GM19395 (cell line): ENCODE data around the gene ACTN3.
"Not testable (repeated sequence)": the region's sequence is repeated elsewhere in the genome, so short reads cannot be mapped to it uniquely, and the experiment has no call there.

Experiments used
- ATAC-seq: cut with Tn5 transposase; IDR thresholded peaks from one replicate; pipeline ENCODE4 v1.9.1; 2021; ENCODE audit warnings: mild to moderate bottlenecking, moderate library complexity; ENCODE audit not compliant: unreplicated experiment

ACTN3 gene

DNA sequence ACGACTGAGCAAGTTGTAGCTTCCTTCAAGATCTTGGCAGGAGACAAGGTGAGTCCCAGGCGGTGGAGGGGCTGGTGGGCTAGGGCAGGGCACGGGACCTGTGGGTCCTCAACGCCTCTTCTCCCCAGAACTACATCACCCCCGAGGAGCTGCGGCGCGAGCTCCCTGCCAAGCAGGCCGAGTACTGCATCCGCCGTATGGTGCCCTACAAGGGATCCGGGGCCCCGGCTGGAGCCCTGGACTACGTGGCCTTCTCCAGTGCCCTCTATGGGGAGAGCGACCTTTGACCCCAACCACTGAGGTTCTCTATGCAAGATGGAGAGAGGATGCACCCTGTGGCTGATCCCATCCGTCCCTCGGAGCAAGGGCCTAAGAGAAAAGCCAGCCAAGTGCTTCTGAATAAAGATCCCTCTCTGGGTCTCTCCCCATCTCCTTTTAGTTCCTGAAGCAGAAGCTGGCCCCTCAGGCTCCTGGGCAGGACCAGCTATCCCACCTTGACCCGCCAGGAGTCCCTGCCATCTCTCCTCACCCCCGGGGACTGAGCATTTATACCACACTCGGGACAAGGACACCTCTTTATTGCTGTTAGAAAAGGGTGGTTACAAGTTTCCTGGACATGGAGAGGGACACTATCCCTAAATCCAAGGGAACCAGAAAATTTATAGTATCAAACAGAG is 16.3 kb downstream of the ACTN3 start:
- no peak for ATAC-seq

DNA sequence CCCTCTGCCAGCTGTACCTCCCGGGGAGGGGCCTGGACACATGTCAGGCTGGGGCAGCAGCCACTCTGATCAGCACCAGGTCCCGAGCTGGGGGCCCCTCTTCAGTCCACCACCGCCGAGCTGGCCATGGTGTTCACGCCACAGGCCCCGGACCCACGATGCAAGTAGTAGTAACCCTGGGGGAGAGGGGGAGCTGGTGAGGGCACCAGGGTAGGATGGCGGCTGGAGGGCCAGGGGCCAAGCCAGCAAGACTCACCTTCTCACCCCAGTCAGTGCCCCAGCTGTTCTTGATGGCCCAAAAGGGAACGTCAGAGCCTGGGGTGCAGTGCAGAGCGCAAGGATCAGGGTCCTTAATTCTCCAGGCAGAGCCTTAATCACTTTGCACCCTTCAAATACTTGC is 17.1 kb downstream of the ACTN3 start:
- no peak for ATAC-seq

DNA sequence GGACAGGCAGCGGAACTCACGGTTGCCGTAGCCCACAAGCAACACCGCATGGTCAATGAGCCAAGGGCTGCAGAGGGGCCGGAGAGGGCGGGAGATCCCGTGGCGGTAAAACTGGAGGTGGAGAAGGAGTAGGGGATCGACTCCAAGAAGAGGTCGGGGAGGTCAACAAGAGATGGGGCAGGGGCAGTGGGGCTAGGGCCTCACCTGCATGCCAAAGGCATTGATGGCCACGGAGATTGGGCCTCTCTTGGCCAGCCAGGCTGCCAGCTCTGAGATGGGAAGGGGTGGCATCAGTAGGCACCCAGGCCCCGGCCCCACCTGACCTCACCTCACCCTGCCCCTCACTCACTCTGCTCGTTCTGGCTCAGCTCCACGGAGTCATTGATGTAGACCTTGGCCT is 17.8 kb downstream of the ACTN3 start:
- ATAC-seq = no peak

DNA sequence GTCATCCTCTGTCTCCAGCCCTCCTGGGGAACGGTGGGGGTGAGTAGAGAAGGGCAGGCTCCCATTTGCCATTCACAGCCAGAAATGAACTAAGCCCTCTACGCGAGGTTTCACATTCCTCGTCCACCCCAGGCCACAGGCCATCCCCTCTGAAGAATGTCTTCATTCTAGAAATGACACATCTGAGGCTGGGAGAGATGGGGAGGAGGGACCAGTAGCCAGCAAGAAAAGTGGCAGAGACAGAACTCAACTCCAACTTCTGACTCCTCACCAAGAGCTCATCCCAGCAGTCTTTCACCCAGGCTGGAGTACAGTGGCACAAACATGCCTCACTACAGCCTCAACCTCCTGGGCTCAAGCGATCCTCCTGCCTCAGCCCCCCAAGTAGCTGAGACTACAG is 18.3 kb downstream of the ACTN3 start:
- ATAC-seq = no peak

DNA sequence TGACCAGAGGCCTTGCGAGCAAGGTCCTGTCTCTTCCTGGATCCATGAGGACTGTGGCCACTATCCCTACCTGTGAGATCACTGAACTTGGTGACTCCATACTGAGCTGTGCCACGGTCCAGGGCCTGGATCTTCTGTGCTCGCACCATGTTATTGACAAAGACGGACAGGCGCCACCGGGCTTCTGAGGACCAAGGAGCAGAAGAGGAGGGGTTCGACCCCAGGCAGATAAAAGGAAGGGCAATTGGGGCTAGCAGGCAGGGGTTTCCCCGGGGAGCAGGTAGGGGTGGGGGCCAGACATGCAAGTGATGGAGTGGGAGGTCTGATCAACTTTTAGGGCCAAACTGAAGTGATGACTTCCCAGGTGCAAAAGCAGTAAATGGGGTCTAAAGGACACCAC is 19.5 kb downstream of the ACTN3 start:
- no peak for ATAC-seq

DNA sequence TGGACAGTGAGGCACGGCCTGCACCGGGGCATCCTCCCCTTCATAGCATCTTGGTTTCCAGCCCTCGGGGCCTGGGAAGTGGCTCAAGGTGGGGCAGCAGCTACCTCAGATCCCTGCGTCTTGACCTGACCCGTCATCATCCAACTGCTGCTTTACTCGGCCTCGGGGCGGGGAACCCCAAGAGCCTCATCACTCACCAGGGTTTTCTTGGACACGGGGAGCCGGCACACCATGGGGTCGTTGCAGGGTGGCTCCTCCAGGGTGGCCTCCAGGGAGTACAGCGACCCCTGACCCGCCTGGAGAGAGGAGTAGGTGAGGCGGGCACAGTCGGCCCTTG is 21.1 kb downstream of the ACTN3 start:
- no peak for ATAC-seq

DNA sequence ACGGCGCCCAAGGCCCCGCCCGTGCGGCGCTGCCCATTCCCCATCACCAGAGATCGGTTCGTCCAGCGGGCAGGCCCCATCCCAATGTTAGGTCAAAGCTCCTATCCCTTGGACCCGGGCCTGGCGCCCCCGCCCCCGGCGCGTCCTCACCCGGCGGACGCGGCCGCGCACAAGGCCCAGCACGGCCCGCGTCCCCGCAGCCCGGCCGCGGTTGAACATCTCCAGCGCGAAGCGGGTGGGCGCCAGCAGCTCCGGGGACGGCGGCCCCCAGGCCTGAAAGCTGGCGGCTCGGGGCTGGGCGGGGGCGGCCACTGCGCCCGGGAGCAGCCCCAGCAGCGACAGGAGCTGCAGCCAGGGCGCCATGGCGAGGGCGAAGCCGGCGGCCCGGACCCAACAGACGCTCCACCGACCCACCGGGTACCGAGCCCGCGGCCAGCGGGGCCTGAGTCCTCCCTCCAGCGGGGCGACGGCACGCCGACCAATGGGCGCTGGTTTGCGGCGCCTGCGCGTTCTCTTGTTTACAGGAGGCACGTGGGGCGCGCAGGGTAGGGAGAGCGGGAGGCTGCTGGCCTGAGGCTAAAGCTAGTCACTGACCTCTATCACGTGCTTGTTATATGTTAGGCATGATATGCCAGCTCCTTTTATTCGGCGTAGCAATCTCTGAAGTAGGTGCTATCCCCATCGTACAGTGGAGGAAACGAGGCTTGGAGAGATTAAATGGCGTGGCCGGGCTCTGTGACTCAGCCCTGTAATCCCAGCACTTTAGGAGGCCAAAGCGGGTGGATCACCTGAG is 21.6 kb downstream of the ACTN3 start, which contains the start of gene CTSF:
Gene CTSF, minus strand, starts transcription at position 483 of the 793 bp plus-strand sequence. Its CDS starts 120 bp downstream, at position 363.
- no peak for ATAC-seq

DNA sequence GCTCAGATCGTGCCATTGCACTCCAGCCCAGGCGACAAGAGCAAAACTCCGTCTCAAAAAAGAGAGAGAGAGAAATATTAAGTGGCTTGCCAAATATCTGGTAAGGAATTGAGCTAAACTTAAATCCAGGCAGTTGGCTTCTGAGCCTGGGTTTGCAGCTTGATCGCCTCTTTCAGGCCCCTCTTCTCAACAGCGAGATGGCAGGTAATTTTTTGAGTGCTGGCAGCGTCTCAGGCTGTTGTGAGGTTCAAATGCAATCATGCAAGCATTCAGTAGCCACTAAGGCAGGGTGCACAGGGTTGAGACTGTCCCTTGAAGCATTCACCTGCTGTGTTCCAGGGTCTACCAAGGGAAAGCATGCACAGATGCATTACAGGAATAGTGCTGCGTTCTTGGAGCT is 22.4 kb downstream of the ACTN3 start:
- no peak for ATAC-seq

DNA sequence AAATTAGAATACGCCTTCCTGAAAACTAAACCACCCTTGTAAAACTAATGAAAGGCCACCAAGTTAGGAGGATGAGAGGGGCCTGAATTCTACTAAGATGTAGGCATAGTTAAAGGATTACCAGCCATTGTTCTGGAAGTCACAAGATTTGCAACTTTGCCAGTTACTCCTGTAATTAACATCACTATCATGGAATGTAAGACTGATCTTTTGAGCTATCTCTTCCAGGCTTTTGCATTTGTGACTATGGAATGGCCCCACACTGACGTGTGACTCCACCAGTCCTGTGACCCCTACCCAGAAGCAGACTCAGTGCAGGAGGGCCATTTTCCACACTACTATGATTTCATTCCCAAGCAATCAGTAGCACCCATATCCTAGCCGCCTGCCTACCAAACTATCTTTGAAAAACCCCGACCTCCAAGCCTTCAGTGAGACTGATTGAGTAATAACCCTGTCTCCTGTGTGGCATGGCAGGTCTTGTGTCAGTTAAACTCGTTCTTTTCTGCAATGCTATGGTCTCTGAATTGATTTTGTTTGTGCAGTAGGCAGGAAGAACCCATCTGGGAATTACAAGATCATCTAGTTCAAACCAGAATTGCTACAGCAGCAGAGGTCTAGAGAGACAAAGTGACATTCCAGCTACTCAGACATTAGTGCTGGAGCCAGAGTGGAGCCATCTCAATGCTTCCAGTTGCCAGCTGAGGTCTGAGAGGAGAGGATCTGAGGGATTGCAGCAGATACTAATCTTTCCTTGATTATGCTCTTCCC is 23.6 kb downstream of the ACTN3 start:
- no peak for ATAC-seq

DNA sequence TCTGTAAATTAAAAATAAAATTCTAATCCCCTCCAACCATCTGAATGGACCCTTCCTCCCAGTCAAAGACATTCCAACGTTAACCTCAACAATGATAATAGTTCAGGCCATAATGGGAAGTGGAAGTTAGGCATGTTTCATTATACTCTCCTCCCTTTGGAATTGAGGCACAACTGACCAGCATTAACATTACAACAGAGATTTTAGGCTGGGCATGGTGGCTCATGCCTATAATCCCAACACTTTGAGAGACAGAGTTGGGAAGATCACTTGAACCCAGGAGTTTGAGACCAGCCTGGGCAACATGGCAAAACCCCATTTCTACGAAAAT is 24.1 kb downstream of the ACTN3 start:
- ATAC-seq = no peak

DNA sequence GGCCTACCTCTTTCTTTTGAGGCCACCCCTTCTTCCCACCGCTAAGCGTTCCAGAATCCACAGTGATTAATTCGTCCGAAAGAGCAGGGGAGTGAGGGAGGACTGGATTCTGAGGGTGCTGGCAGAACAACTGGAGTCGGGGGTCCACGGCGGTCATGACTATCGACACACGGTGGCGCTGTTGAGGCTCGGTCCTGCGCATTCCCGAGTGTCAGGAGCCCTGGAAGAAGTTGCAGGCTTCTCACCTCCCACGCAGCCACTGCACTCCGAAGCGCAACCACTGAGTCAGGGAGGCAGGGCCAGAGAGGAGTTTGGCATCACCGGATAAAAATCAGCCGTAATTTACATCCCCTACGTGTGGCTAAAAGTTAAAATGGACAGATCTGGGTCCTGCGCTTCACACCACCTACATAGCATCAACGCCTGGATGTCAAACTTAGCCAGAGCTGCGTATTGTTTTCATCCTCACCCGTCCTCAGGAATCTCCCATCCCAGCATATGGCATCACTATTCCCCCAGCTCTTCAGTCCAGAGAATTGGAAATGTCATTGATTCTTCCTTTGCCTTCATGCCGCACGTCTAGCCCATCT is 32.4 kb downstream of the ACTN3 start:
- no peak for ATAC-seq

DNA sequence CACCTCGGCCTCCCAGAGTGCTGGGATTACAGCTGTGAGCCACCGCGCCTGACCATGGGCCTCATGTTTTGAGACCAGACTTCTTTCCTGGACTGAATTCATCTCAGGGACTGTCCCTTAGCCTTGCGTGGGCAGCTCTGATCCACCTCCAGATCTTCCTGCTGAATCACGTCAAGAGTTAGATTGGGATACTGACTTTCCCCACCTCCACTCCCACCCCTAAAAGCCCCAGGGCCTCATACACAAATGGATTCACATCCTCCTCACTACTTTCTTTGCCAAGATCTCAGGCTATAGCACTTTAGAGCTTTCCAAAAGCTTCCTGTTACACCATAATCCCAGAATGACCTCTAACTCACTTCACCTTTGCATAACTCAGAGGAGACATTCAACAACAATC is 34.1 kb downstream of the ACTN3 start:
- no peak for ATAC-seq

DNA sequence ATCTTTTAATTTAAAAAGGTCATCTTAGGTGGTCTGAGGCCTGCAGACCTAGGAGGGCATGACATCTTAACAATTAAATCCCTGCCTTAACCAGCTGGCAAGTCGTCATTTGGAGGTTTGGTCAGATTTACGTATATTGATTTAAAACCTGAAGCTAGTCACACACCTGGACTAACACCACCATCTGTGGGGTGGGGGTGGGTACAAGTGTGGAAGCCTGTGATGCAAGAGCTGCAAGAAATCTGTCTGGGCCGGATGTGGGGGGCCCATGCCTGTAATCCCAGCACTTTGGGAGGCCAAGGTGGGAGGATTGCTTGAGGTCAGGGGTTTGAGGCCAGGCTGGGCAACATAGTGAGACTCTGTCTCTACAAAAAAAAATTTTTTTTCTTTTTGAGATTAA is 34.6 kb downstream of the ACTN3 start:
- no peak for ATAC-seq

DNA sequence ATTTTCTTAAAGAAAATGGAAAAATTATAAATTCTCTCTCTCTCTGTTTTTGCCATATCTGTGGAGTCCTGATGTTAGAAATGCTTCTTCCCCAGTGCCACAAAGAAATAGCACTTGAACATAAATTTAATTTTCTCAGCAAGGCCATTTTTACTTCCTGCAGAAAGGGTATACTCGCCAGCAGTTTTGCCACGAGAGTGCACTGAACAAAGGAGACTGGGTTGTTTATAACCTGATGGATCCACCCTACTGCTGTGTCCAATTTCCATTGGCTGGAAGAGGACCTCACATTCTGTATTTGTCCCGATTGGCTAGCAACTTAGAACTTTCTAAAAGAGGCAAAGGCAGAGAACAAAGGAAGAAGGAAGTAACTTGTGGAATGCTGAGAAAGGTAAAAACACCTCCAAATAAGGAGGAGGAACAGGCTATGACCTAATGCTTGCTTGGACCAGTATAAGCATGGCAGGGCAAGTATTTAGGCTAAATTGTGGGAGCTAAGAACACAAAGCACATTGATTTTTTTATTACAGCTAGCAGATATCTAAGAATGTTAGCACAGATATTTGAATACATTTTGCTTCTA is 36.0 kb downstream of the ACTN3 start:
- not testable (repeated sequence) for ATAC-seq

DNA sequence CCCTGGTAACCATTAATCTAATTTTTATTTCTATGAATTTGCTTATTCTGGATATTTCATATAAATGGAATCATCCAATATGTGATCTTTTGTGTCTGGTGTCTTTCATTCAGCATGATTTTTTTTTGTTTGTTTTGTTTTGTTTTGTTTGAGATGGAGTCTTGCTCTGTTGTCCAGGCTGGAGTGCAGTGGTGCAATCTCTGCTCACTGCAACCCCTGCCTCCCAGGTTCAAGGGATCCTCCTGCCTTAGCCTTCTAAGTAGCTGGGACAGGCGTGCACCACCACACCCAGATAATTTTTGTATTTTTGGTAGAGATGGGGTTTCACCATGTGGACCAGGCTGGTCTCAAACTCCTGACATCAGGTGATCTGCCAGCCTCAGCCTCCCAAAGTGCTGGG is 38.7 kb downstream of the ACTN3 start:
- not testable (repeated sequence) for ATAC-seq

DNA sequence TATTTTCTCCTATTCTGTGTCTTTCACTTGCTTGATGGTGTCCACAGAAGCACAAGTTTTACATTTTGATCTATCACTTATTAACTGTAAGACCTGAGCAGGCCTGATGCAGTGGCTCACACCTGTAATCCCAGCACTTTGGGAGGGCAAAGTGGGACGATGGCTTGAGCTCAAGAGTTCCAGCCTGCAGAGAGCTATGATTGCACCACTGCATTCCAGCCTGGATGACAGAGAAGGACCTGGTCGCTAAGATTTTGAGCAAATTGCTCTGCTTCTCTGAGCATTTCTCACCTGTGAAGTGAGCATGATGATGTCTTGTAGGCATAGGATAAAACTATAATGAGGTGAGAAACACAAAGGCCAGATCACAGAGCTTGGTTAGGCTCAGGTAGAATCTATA is 39.4 kb downstream of the ACTN3 start:
- no peak for ATAC-seq

DNA sequence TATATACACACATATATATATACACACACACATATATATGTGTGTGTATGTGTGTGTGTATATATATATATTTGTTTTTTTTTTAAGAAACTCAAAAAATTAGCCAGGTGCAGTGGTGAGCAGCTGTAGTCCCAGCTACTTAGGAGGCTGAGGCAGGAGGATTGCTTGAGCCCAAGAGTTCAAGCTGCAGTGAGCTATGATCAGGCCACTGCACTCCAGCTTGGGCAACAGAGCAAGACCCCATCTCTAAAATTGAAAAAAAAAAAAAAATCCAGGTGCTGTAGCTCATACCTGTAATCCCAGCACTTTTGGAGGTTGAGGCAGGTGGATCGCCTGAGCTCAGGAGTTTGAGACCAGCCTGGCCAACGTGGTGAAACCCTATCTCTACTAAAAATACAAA is 42.6 kb downstream of the ACTN3 start:
- ATAC-seq = not testable (repeated sequence)

DNA sequence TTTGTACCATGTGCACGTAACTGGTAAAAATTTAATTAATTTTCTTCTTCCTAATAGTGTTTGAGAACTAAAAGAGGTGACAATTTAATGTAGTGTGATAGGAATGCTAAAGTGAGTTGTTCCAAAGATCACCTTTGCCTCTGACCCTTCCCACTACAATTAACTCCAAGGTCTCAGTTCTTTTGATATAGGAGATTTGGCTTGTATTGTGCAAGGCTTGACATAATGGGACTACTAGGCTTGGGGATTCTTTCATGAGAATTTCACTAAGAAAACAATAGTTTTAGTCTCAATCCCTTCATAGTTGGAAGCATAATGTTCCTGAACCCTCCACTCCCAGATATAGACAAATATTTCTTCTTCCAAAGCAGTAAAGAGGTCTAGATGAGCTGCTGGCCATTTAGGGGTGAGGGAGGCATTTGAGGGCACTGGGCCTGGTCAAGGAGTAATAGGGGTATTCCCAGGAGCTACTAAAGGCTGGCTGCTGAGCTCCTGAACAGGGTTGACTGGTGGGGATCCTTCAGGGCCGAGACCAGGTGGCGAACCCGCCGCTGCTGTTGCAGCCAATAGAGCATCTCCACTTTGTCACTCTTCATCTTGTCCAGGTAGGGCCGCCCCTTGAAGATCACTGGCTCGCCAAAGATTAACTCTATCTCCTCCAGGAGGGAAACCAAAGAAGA is 43.4 kb downstream of the ACTN3 start:
- ATAC-seq = no peak

DNA sequence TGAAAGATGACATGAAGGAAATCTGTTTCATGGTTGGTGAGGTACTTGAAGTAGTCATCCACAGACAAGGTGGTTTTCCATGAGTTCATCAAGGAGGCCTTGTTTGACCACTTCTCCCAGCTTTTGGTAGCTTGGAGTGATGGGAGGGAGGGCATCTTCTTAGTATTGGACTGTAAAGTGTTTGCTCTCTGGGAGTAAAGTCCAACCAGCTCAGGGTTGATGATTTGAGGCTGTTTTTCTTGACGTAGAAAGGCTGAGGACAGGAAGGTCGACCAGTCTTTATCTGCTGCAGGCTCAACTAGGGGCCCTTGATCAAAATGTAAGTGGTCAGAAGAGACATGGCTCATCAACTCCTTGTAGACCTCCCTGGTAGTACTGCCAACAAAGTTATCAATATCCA is 44.5 kb downstream of the ACTN3 start:
- ATAC-seq = no peak

DNA sequence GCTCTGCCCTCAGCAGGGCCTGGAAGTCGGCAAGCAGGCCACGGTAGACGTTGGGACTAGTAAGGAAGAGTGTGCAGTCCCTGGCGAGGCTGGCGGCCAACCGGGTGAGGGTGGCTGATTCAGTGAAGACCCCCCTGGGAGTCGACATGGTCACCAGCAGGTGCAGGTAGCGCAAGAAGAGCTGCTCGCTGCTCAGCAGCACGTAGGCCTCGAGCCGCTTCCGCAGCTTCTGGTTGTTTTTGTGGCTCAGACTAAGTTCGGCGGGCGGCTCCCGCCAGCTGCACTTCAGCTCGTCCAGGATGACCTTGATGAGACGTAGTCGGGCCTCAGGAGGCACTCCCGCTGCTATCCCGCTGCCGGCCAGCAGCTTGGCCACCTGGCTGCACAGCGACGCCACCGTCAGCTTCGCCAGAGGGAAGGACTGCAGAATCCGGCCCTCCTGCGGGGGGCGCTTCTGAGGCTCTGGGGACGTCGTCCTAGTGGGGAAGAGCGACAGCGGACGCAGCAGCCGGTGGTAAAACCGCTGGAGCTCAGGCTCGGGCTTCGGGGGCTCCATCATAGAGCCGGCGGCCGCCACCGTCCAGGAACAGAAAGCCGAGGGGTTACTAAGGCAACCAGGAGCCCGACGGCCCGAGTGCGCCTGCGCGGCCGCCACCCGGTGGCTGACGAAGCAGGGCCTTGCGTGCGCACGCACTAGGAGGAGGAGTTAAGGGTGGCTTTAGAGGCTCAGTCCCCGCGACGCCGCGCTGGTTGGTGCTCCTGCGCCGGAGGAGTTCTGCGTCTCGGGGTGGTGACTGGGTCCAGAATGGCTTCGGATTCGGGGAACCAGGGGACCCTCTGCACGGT is 46.0 kb downstream of the ACTN3 start, which contains the start of the genes CCDC87 and CCS:
Gene CCDC87, minus strand, starts transcription at position 607 of the 846 bp plus-strand sequence. Its CDS starts 48 bp downstream, at position 559.
Gene CCS, plus strand, starts transcription at position 729 of the 846 bp plus-strand sequence. Its CDS starts 77 bp downstream, at position 806.
- peak; percentile 92 for ATAC-seq
